SW480 (cell line): ENCODE measurements around the gene ZNF362.

ENCODE experiments used
- DNase-seq: peaks from one replicate; pipeline ENCODE4 v3.0.0-alpha.2; 2016; ENCODE audit warnings: low spot score

Gene ZNF362

GRCh38 chr1:33268927-33269610 is 12.8 kb downstream of the ZNF362 start:
- DNase-seq, result no peak

GRCh38 chr1:33269621-33270020 is 13.3 kb downstream of the ZNF362 start:
- no peak for DNase-seq

GRCh38 chr1:33270379-33270778 is 14.1 kb downstream of the ZNF362 start:
- no peak for DNase-seq

- no peak for DNase-seq
These were observed 14.6 kb downstream of the ZNF362 start for GRCh38 chr1:33270808-33271465.

- DNase-seq, result no peak
These were observed 15.6 kb downstream of the ZNF362 start for GRCh38 chr1:33271666-33272505.

- no peak for DNase-seq
These were observed 16.2 kb downstream of the ZNF362 start for GRCh38 chr1:33272509-33272908.

GRCh38 chr1:33272930-33273329 is 16.6 kb downstream of the ZNF362 start:
- DNase-seq, result no peak

- no peak for DNase-seq
These were observed 17.1 kb downstream of the ZNF362 start for GRCh38 chr1:33273406-33273805.

GRCh38 chr1:33273961-33274371 is 17.7 kb downstream of the ZNF362 start:
- no peak for DNase-seq

GRCh38 chr1:33274446-33274845 is 18.2 kb downstream of the ZNF362 start:
- no peak for DNase-seq

- no peak for DNase-seq
These were observed 18.9 kb downstream of the ZNF362 start for GRCh38 chr1:33275195-33275594.

- no peak for DNase-seq
These were observed 19.6 kb downstream of the ZNF362 start for GRCh38 chr1:33275706-33276572.

- no peak for DNase-seq
These were observed 20.4 kb downstream of the ZNF362 start for GRCh38 chr1:33276573-33277298.

GRCh38 chr1:33277488-33278084 is 21.3 kb downstream of the ZNF362 start:
- DNase-seq, result no peak

GRCh38 chr1:33280091-33280661 is 23.9 kb downstream of the ZNF362 start:
- no peak for DNase-seq

- no peak for DNase-seq
These were observed 25.4 kb downstream of the ZNF362 start for GRCh38 chr1:33281554-33282303.

GRCh38 chr1:33282791-33283190 is 26.5 kb downstream of the ZNF362 start:
- DNase-seq, result no peak

- DNase-seq, result no peak
These were observed 27.8 kb downstream of the ZNF362 start for GRCh38 chr1:33284049-33284448.

- no peak for DNase-seq
These were observed 30.3 kb downstream of the ZNF362 start for GRCh38 chr1:33286451-33287185.
